Spleen (tissue), 7 donors: ENCODE results near the gene PDCD4.

Experiments
- POLR2AphosphoS5 ChIP-seq, 3 donors: sonication (generic); formaldehyde crosslinking; IDR thresholded peaks; one replicate each; pipeline ENCODE4 v1.5.1; 2017; ENCODE audit warnings: antibody characterized with exemption in 3 of 3
- TF ChIP-seq, protein P1 (sequence below), 11 experiments: fragments of 200-600 bp in 7 of 11; fragments of 450-650 bp in 4 of 11; sonication (generic) in 4 of 11; IDR thresholded peaks in 8 of 11; conservative IDR thresholded peaks in 3 of 11; 1 replicate in 7 of 11; 2 replicates in 4 of 11; pipeline versions ENCODE4 v1.4.0 to v1.8.0; 2016 to 2021; ENCODE audit warnings: antibody characterized with exemption in 11 of 11, inconsistent platforms in 4 of 11, mild to moderate bottlenecking in 1 of 11
- donor health status: DM: no; HTN: no; CAD: no; lungs with moderate emphysema.
- donor health status: DM: no; HTN: no; CAD: no.
- donor health status: DM: no; HTN: no; CAD: no.

DNA sequence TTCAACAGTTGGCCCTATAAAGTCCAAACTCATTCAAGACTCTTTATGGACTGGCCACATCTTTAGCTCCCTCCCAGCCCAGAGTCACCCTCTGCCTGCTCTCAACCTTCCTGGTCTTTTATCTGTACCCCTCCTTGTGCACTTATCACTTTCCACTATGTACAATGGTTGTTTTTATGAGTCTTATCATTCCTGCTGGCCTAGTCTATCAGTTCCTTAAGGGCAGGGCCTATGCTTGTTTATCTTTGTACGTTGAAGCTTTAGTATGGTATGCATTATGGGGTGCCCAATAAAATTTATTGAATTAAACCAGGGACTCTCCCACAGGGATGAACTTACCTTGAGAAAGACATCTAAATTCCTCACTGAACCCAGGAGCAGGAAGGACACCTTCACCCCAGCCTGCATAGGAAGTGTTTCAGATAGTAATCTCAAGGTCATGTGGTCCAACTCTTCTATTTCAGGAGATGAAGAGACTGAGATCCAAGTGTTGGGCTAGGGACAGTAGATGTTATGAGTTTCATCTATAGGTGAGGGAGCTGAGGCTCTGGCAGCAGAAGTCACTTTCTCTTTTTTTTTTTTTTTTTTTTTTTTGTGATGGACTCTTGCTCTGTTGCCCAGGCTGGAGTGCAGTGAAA lies 13.3 kb upstream of the PDCD4 start:
- TF ChIP-seq, protein P1, sequence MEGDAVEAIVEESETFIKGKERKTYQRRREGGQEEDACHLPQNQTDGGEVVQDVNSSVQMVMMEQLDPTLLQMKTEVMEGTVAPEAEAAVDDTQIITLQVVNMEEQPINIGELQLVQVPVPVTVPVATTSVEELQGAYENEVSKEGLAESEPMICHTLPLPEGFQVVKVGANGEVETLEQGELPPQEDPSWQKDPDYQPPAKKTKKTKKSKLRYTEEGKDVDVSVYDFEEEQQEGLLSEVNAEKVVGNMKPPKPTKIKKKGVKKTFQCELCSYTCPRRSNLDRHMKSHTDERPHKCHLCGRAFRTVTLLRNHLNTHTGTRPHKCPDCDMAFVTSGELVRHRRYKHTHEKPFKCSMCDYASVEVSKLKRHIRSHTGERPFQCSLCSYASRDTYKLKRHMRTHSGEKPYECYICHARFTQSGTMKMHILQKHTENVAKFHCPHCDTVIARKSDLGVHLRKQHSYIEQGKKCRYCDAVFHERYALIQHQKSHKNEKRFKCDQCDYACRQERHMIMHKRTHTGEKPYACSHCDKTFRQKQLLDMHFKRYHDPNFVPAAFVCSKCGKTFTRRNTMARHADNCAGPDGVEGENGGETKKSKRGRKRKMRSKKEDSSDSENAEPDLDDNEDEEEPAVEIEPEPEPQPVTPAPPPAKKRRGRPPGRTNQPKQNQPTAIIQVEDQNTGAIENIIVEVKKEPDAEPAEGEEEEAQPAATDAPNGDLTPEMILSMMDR (IDR thresholded peaks at IDR 0.05 in 8 of 11, conservative IDR thresholded peaks at IDR 0.05 in 3 of 11) = no peak
- no peak for TF ChIP-seq POLR2AphosphoS5 (IDR thresholded peaks at IDR 0.05)
